NB4 (cell line): ENCODE results near the gene WDR37.

Source experiments
- DNase-seq: peaks from one replicate; pipeline ENCODE4 v3.0.0; 2010; ENCODE audit warnings: low read depth
- H3K4me3 ChIP-seq: one replicate; pipeline ENCODE4 v1.5.1; 2011; ENCODE audit warnings: mild to moderate bottlenecking, low read depth, low read length, moderate library complexity
- CTCF ChIP-seq: IDR thresholded peaks from one replicate; pipeline ENCODE4 v1.5.1; 2012; ENCODE audit warnings: low read depth, low read length
- MYC ChIP-seq: IDR thresholded peaks from 2 replicates; pipeline ENCODE4 v1.6.1; 2011; ENCODE audit warnings: low read depth, low read length
- POLR2A ChIP-seq: IDR thresholded peaks from 2 replicates; pipeline ENCODE4 v1.6.1; 2011; ENCODE audit warnings: mild to moderate bottlenecking; ENCODE audit not compliant: insufficient read length; ENCODE audit errors: extremely low read depth
- TF ChIP-seq, protein P1 (sequence below): IDR thresholded peaks from 2 replicates; pipeline ENCODE4 v1.6.1; 2011; ENCODE audit warnings: low read depth, low read length

WDR37 gene

DNA sequence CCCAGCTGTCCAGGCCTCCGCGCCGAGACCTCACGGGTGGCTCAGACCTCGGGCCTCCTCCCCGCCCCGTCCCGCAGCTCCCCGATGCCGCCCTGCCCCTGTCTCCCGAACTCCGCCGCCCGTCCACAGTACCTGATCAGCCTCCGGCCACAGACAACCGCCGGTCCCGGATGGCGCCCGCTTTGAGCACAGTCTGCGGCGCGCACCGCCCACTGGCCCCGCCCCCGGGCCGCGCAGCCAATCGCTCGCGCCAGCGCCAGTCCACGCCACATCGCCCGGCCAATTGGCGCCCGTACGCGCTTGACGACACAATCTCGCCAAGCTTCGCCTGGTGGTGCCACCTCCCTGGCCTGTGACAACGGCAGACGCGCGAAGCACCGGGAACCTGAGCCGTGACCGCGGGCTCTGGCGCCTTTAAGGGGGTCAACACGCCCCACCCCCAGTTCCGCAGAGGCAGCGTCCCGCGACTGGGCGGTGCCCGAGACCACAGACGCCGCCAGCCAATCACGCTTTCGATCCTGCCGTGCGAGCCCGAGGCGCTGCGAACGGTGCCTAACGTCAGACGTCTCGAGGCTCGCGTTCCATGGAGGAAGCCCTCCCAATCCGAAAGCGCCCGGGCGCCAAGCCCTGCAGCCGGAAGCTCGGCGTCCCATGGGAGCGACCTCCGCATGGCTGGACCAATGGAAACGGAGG is 7.3 kb upstream of the WDR37 start, which contains the start of gene IDI1:
IDI1 (minus strand) TSS at position 388 of the 693 bp plus-strand sequence; CDS start at position 272, 116 bp downstream.
- DNase-seq, result peak; percentile 96
- TF ChIP-seq MYC (peak; percentile 67), POLR2A (peak; percentile 81)
- TF ChIP-seq, protein P1, sequence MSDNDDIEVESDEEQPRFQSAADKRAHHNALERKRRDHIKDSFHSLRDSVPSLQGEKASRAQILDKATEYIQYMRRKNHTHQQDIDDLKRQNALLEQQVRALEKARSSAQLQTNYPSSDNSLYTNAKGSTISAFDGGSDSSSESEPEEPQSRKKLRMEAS, result no peak
- H3K4me3 ChIP-seq, result peak within 1 kb of the TSS; percentile 94

- TF ChIP-seq CTCF (no peak), POLR2A (no peak), MYC (no peak)
- TF ChIP-seq, protein P1, result no peak
- H3K4me3 ChIP-seq, result peak overlapping the region; percentile 91
- no peak for DNase-seq
Observed at GRCh38 chr10:1049425-1049958, 6.7 kb upstream of the WDR37 start.

DNA sequence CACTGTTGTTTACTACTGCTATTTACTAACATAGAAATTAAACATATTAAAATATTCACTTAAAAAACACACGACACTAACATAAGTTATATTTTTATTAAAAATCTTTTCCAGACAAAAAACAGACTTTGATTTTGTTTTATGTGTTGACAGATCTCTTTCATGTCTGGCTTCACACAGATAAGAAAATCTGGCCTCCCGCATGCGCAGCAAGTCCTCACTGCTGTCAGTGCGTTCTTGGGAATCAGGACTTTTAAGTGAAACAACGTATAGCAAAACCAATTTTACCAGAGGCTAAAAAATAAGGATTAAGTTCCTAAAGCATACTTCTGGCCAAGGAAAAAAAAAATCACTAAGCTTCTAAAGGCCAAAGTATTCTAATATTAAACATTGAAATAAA is 6.0 kb upstream of the WDR37 start:
- TF ChIP-seq CTCF (no peak), MYC (no peak), POLR2A (no peak)
- TF ChIP-seq, protein P1, result no peak
- peak overlapping the region; percentile 91 for H3K4me3 ChIP-seq
- peak; percentile 42 for DNase-seq

GRCh38 chr10:1050554-1050953 is 5.6 kb upstream of the WDR37 start:
- peak; percentile 34 for DNase-seq
- TF ChIP-seq MYC (no peak), CTCF (no peak)
- TF ChIP-seq, protein P1, result no peak
- peak overlapping the region; percentile 91 for H3K4me3 ChIP-seq

- peak overlapping the region; percentile 84 for H3K4me3 ChIP-seq
- DNase-seq, result no peak
- TF ChIP-seq POLR2A, result no peak
- no peak for TF ChIP-seq MYC
- TF ChIP-seq, protein P1, result no peak
- TF ChIP-seq CTCF, result no peak
Observed at GRCh38 chr10:1054684-1055083, 1.5 kb upstream of the WDR37 start.

GRCh38 chr10:1057106-1057657 is 997 bp downstream of the WDR37 start:
- TF ChIP-seq, protein P1, result no peak
- TF ChIP-seq POLR2A (no peak), MYC (no peak), CTCF (no peak)
- DNase-seq, result peak; percentile 65

More at GRCh38 chr10:1057106-1057657, 997 bp downstream of the WDR37 start:
- peak overlapping the region; percentile 84 for H3K4me3 ChIP-seq
